Measurements from ENCODE around the gene RIN3. TPM values are rescaled to one million over a fixed set of nuclear protein-coding genes. Genes with fewer than 3 reads are reported as not detected.

RIN3 gene
- total and polyA plus RNA-seq, 2 of the 4 experiments (the other 2 are of a cell fraction), result 2.5 to 11.1 TPM

GRCh38 chr14:92688434-92689375, 175.1 kb downstream of the RIN3 start:
- H3K36me3 ChIP-seq (ENCODE audit: control insufficient read depth, insufficient read depth, low read length), result peaks cover 26% of the 10 kb centered on the region
- H3K9me1 ChIP-seq (ENCODE audit: insufficient read depth, low read length), result no peaks in the 10 kb centered on the region
- no peak overlapping the region for H3K4me3 ChIP-seq (ENCODE audit: insufficient read depth, low read depth, low read length)
- no peak overlapping the region; the same call in 1 of the 2 replicates for H2AK5ac ChIP-seq (ENCODE audit: low read depth, low read length)
- H4K8ac ChIP-seq (ENCODE audit: low read depth in 2 of 2, low read length in 2 of 2), result no peak overlapping the region
- no peak overlapping the region for H3K56ac ChIP-seq (ENCODE audit: extremely low read depth, insufficient read depth, low read length)
- no peak overlapping the region for H3K4me2 ChIP-seq (ENCODE audit: low read depth, low read length)
- no peaks in the 10 kb centered on the region for H3K27me3 ChIP-seq (ENCODE audit: control insufficient read depth, insufficient read depth, low read length)
- no peak overlapping the region for H2BK5ac ChIP-seq (ENCODE audit: low read depth, low read length, poor library complexity, severe bottlenecking)
- CTCF ChIA-PET, result no interaction called here
- H3K27ac ChIP-seq (ENCODE audit: insufficient read depth, low read length), result no peak overlapping the region
- no peak overlapping the region for H2BK120ac ChIP-seq (ENCODE audit: low read depth, low read length)
- H3K79me1 ChIP-seq (ENCODE audit: low read depth in 1 of 2, low read length in 2 of 2), result no peaks in the 10 kb centered on the region
- H3K4ac ChIP-seq (ENCODE audit: low read depth, low read length), result no peak overlapping the region
- ATAC-seq (ENCODE audit: low read depth) (no peak), DNase-seq (no peak)
- no peak overlapping the region for H2BK15ac ChIP-seq (ENCODE audit: low read depth, low read length)
- no peak overlapping the region for H4K91ac ChIP-seq (ENCODE audit: insufficient read depth, low read depth, low read length)
- H4K20me1 ChIP-seq (ENCODE audit: insufficient read depth, low read length), result no peaks in the 10 kb centered on the region
- no peak overlapping the region for H2BK20ac ChIP-seq (ENCODE audit: low read depth, low read length)
- no peak overlapping the region for H3K14ac ChIP-seq (replicated peaks; ENCODE audit: low read depth, low read length)
- H2AK9ac ChIP-seq (replicated peaks; ENCODE audit: low read depth, low read length, poor library complexity), result no peak overlapping the region
- TF ChIP-seq RCOR1 (IDR thresholded peaks at IDR 0.05; ENCODE audit: insufficient replicate concordance, low read length) (no peak), FOS (IDR thresholded peaks at IDR 0.05; ENCODE audit: low read depth, low read length) (no peak)
- no peak overlapping the region for H3K9ac ChIP-seq (ENCODE audit: low read depth, low read length)
- H3K18ac ChIP-seq (ENCODE audit: low read depth, low read length), result no peak overlapping the region
- dilution Hi-C loops (cut with HindIII; ENCODE audit: low sequenced_read_pairs, unreplicated experiment) (no loop called here), intact Hi-C loops (cut with micrococcal nuclease) (no loop called here), in situ Hi-C loops (cut with MboI; ENCODE audit: low sequenced_read_pairs) (loop anchor here (10.0 kb wide), 1 partner anchor 564 kb away; the partner anchor contains the start of genes CPSF2 and NDUFB1)
- H3K23ac ChIP-seq (ENCODE audit: low read depth, low read length), result no peak overlapping the region
- no peak overlapping the region for H2AFZ ChIP-seq (replicated peaks; ENCODE audit: low read length, poor library complexity)
- BruUV-seq (replicated peaks), result no TSS peak
- peaks cover 7% of the 10 kb centered on the region; the same call in 1 of the 2 replicates for H3K4me1 ChIP-seq (ENCODE audit: control insufficient read depth, insufficient read depth, low read length)
- H3K9me3 ChIP-seq (ENCODE audit: control insufficient read depth, insufficient read depth, low read length), result no peaks in the 10 kb centered on the region
- POLR2A ChIA-PET (ENCODE audit: unreplicated experiment), result interaction anchor here (0.6 kb wide), 1 partner anchor 95 kb away, joined by 3 read pairs; no protein-coding TSS in a partner anchor
- WGBS, 2 experiments (ENCODE audit: extremely low coverage in 2 of 2, insufficient read length in 1 of 2), result 86% methylated on average over 10 of the region's 30 CpGs; no CpG with 5 or more reads in 1 of the 2 experiments
- H4K5ac ChIP-seq (ENCODE audit: low read depth, low read length), result no peak overlapping the region
